ENCODE results near the gene ARHGAP26. TPM values are rescaled to one million over a fixed set of nuclear protein-coding genes. Genes with fewer than 3 reads are reported as not detected.

The ARHGAP26 gene
- total RNA-seq, 4 donors from 2014 or later = 11.1 to 36.1 (median 21.8) TPM

DNA sequence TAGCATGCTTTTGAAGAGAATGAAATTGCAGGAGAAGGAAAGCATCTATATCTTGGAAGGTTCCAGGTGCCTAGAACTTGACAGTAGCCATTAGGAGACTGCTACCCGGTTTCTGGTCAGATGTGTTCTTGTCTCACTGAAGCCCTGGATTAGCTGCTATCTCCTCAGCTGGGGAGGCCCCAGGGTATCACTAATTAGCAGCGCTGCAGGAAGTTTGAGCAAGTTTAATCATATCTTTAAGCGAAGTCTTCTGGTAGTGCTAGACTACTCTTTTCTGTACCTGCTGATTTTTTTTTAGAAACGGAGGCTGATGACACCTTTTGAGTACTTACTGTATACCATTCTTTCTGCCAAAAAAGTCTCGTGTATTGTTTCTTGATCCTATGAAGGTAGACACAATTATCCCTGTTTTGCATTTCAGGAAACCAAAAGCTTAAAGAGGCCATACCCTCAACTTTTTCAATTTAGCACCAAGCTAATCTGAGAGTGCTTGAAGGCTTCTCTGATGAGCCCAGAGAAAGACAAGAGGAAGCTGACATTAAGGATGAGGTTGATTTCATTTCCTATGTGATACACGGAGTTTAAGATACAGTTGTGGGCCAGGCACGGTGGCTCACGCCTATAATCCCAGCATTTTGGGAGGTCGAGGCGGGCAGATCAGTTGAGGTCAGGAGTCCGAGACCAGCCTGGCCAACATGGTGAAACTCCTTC, 201.3 kb downstream of the ARHGAP26 start:
- Histone ChIP-seq H3K9me3 (no peaks in the 10 kb centered on the region), H3K36me3 (no peaks in the 10 kb centered on the region), H3K27ac (no peak overlapping the region), H3K4me1 (no peaks in the 10 kb centered on the region), H3K27me3 (no peaks in the 10 kb centered on the region), H3K4me3 (no peak overlapping the region)
- DNase-seq (ENCODE audit: low spot score in 2 of 2) = no peak
- no peak for TF ChIP-seq POLR2AphosphoS5 (IDR thresholded peaks at IDR 0.05)
- no peak for TF ChIP-seq EP300 (IDR thresholded peaks at IDR 0.05)
- no peak for TF ChIP-seq POLR2A (IDR thresholded peaks at IDR 0.05)
- TF ChIP-seq, protein P1, sequence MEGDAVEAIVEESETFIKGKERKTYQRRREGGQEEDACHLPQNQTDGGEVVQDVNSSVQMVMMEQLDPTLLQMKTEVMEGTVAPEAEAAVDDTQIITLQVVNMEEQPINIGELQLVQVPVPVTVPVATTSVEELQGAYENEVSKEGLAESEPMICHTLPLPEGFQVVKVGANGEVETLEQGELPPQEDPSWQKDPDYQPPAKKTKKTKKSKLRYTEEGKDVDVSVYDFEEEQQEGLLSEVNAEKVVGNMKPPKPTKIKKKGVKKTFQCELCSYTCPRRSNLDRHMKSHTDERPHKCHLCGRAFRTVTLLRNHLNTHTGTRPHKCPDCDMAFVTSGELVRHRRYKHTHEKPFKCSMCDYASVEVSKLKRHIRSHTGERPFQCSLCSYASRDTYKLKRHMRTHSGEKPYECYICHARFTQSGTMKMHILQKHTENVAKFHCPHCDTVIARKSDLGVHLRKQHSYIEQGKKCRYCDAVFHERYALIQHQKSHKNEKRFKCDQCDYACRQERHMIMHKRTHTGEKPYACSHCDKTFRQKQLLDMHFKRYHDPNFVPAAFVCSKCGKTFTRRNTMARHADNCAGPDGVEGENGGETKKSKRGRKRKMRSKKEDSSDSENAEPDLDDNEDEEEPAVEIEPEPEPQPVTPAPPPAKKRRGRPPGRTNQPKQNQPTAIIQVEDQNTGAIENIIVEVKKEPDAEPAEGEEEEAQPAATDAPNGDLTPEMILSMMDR (IDR thresholded peaks at IDR 0.05) = no peak
- WGBS = 85% methylated on average over 11 of the region's 11 CpGs

DNA sequence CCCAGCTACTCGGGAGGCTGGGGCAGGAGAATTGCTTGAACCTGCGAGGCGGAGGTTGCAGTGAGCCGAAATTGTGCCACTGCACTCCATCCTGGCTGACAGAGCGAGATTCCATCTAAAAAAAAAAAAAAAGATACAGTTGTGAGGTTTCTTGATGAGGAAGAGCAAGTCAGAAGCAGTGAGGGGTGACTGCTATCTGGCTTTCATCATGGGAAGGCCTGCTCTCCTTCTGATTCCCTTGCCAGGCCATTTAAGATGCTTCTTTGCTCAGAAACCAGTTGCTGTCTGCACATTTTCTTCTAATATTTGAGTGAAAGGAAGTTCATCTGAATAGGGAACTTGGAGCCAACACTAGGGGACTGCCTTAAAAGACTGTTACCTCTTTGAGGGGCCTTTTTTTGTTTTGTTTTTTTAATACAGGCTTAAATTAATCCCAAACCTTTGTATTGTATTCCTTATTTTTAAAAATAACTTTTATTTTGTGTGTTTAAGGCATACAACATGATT, 201.9 kb downstream of the ARHGAP26 start:
- Histone ChIP-seq H3K27ac (no peak overlapping the region), H3K4me1 (no peaks in the 10 kb centered on the region), H3K36me3 (no peaks in the 10 kb centered on the region), H3K27me3 (no peaks in the 10 kb centered on the region), H3K9me3 (no peaks in the 10 kb centered on the region), H3K4me3 (no peak overlapping the region)
- TF ChIP-seq EP300 (IDR thresholded peaks at IDR 0.05) = no peak
- no peak for TF ChIP-seq POLR2A (IDR thresholded peaks at IDR 0.05)
- TF ChIP-seq, protein P1 (IDR thresholded peaks at IDR 0.05) = no peak
- no peak for TF ChIP-seq POLR2AphosphoS5 (IDR thresholded peaks at IDR 0.05)
- 91% methylated on average over 5 of the region's 5 CpGs for WGBS
- DNase-seq (ENCODE audit: low spot score in 2 of 2) = no peak

DNA sequence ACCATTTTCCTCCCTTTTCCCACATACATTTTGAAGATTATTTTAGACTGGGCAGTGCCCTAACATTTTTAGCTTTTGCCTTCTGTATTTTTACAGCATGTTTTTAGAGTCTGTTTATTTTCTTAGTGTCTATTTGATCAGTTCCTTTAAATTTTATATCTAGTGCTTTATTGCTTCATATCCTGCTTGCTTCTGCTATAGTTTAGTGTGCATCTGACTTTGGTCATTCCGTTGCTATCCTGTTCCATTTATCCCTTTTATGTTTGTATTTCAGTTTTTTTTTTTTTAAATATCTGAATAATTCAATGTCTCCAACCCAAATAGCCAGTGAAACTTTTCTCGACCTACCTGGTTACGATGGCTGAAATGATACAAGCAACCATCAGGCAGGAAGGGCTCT, 203.8 kb downstream of the ARHGAP26 start:
- TF ChIP-seq POLR2A (IDR thresholded peaks at IDR 0.05) = no peak
- TF ChIP-seq, protein P1 (IDR thresholded peaks at IDR 0.05) = no peak
- TF ChIP-seq POLR2AphosphoS5 (IDR thresholded peaks at IDR 0.05) = no peak
- Histone ChIP-seq H3K36me3 (no peaks in the 10 kb centered on the region), H3K27me3 (no peaks in the 10 kb centered on the region), H3K9me3 (no peaks in the 10 kb centered on the region), H3K4me1 (no peaks in the 10 kb centered on the region), H3K27ac (no peak overlapping the region), H3K4me3 (no peak overlapping the region)
- no peak for DNase-seq (ENCODE audit: low spot score in 2 of 2)
- WGBS = 88% methylated on average over 3 of the region's 3 CpGs

DNA sequence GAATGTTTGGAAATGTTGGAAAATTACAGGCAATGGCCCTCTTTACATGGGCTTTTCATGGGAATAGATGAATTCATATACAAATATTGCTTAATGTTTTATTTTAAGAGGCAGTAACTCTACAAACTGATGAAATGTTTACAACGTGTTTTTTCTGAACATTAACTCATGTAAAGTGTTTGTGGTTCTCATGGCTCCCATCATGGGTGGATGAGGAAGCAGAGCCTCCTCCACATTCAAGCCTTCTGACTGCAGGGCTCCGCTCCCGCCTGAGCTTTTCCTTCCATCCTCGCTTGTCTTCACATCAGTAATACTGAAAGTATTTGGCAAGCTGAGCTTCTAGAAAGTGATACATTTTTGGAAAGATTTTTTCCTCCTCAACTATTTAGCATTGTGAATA, 204.2 kb downstream of the ARHGAP26 start:
- no peak overlapping the region for H3K4me3 ChIP-seq
- H3K4me1 ChIP-seq = no peaks in the 10 kb centered on the region
- H3K9me3 ChIP-seq = no peaks in the 10 kb centered on the region
- no peak for DNase-seq (ENCODE audit: low spot score in 2 of 2)
- TF ChIP-seq, protein P1 (IDR thresholded peaks at IDR 0.05) = no peak
- no peak for TF ChIP-seq POLR2A (IDR thresholded peaks at IDR 0.05)
- H3K36me3 ChIP-seq = no peaks in the 10 kb centered on the region
- no peaks in the 10 kb centered on the region for H3K27me3 ChIP-seq
- 61% methylated on average over 4 of the region's 4 CpGs for WGBS
- H3K27ac ChIP-seq = no peak overlapping the region

DNA sequence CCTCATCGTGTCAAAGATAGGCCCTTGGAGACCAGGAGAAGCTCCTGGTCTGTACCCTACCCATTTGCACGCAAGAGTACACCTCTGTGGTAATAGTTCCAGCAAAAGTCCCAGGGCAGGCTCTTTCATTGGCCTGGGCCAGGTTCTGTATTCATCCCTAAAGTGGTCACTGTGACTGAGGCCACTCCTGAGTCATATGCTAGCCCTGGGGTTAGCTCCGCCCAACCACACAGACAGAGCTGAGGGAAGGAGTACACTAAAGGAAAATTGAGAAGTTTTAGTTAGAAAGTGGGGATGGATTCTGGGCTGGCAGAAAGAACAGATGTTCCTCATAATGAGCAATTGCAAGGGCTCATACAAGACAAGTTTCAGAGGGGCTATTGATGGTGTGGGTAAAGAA, 206.7 kb downstream of the ARHGAP26 start:
- Histone ChIP-seq H3K27ac (no peak overlapping the region), H3K4me3 (no peak overlapping the region), H3K9me3 (no peaks in the 10 kb centered on the region), H3K36me3 (no peaks in the 10 kb centered on the region), H3K4me1 (peaks cover 12% of the 10 kb centered on the region), H3K27me3 (no peaks in the 10 kb centered on the region)
- TF ChIP-seq POLR2A (IDR thresholded peaks at IDR 0.05) (no peak), EP300 (IDR thresholded peaks at IDR 0.05) (no peak), POLR2AphosphoS5 (IDR thresholded peaks at IDR 0.05) (no peak)
- TF ChIP-seq, protein P1 (IDR thresholded peaks at IDR 0.05) = no peak
- 98% methylated on average over 3 of the region's 3 CpGs for WGBS
- no peak for DNase-seq (ENCODE audit: low spot score in 2 of 2)
